PC-9 (cell line): ENCODE measurements around the gene VOPP1. TPM values are rescaled to one million over a fixed set of nuclear protein-coding genes. Genes with fewer than 3 reads are reported as not detected.

Source experiments
- BruUV-seq: library from RNA; stranded (reverse); fragments of 400-500 nt; replicated peaks from 2 replicates; lab custom pipeline; 2021; lab: Mats Ljungman, UMichigan
- CTCF ChIA-PET: fragments of 300-600 bp; sonication (Branson Sonifier 250); formaldehyde crosslinking; loops from one replicate; lab custom pipeline; 2022; ENCODE audit warnings: antibody characterized with exemption; lab: Charles Lee
- POLR2A ChIA-PET: fragments of 300-600 bp; sonication (Branson Sonifier 250); formaldehyde crosslinking; loops from one replicate; lab custom pipeline; 2022; ENCODE audit warnings: antibody characterized with exemption; ENCODE audit not compliant: unreplicated experiment; lab: Charles Lee
- DNase-seq, 2 experiments: peaks; one replicate each; pipeline versions ENCODE4 v3.0.0 to v3.0.0-alpha.2; 2015 to 2022; ENCODE audit warnings: mixed read lengths in 1 of 2
- H2AFZ ChIP-seq: fragments of 200-600 bp; sonication (generic); 2 replicates; pipeline ENCODE4 v1.8.1; 2017; ENCODE audit warnings: antibody characterized with exemption
- H3F3A ChIP-seq: fragments of 200-600 bp; sonication (generic); 2 replicates; pipeline ENCODE4 v1.8.1; 2017; ENCODE audit warnings: antibody characterized with exemption, mild to moderate bottlenecking, low read depth; ENCODE audit not compliant: insufficient read depth
- H3K27ac ChIP-seq: fragments of 200-600 bp; sonication (generic); 2 replicates; pipeline ENCODE4 v1.6.1; 2016; ENCODE audit warnings: mixed run types
- H3K27me3 ChIP-seq: fragments of 200-600 bp; sonication (generic); 2 replicates; pipeline ENCODE4 v1.6.1; 2016; ENCODE audit warnings: low read depth, mixed run types; ENCODE audit not compliant: insufficient read depth
- H3K36me3 ChIP-seq: fragments of 200-600 bp; sonication (generic); 2 replicates; pipeline ENCODE4 v1.6.1; 2016; ENCODE audit warnings: low read depth, mixed run types
- H3K4me1 ChIP-seq: fragments of 200-600 bp; sonication (generic); replicated peaks from 2 replicates; pipeline ENCODE4 v1.6.1; 2016; ENCODE audit warnings: mixed run types; ENCODE audit not compliant: insufficient read depth
- H3K4me2 ChIP-seq: fragments of 200-600 bp; sonication (generic); 2 replicates; pipeline ENCODE4 v1.6.1; 2017; ENCODE audit warnings: mixed run types
- H3K4me3 ChIP-seq: fragments of 200-600 bp; sonication (generic); 2 replicates; pipeline ENCODE4 v1.6.1; 2016; ENCODE audit warnings: mixed run types
- H3K79me2 ChIP-seq: fragments of 200-600 bp; sonication (generic); 2 replicates; pipeline ENCODE4 v1.6.1; 2017; ENCODE audit warnings: low read depth, mixed run types
- H3K9me2 ChIP-seq: fragments of 200-600 bp; sonication (generic); 2 replicates; pipeline ENCODE4 v1.8.1; 2017; ENCODE audit warnings: mild to moderate bottlenecking; ENCODE audit not compliant: insufficient read depth
- H3K9me3 ChIP-seq: fragments of 200-600 bp; sonication (generic); 2 replicates; pipeline ENCODE4 v1.8.1; 2016; ENCODE audit warnings: low read depth; ENCODE audit not compliant: insufficient read depth
- H4K20me1 ChIP-seq: fragments of 200-600 bp; sonication (generic); 2 replicates; pipeline ENCODE4 v1.8.1; 2017; ENCODE audit not compliant: insufficient read depth
- CTCF ChIP-seq: fragments of 200-600 bp; sonication (generic); conservative IDR thresholded peaks from 2 replicates; pipeline ENCODE4 v1.6.1; 2017; ENCODE audit warnings: mixed run types, antibody characterized with exemption, mild to moderate bottlenecking, moderate library complexity
- EZH2 ChIP-seq: fragments of 200-600 bp; sonication (generic); IDR thresholded peaks from 2 replicates; pipeline ENCODE4 v1.8.0; 2017; ENCODE audit warnings: antibody characterized with exemption, low read depth
- intact Hi-C: fragments of 100-400 bp; cut with micrococcal nuclease; formaldehyde crosslinking; loops from one replicate; pipeline ENCODE4 v1.10.0; 2022; ENCODE audit not compliant: unreplicated experiment
- total RNA-seq: library from RNA; stranded (reverse); gene quantifications from 2 replicates; pipeline ENCODE4 v1.2.3, GENCODE V29; 2021

VOPP1 gene
- total RNA-seq, 1 experiment from 2014 or later, result 207 TPM

GRCh38 chr7:55535617-55536016, 36.7 kb downstream of the VOPP1 start:
- Histone ChIP-seq H3K27ac (peak overlapping the region; percentile 74), H3K4me3 (no peak overlapping the region), H3F3A (peaks cover 47% of the 10 kb centered on the region), H3K36me3 (0 out of 2 replicates have a peak, but pooled peaks cover 9% of the 10 kb centered on the region), H4K20me1 (peaks cover 11% of the 10 kb centered on the region), H3K27me3 (no peaks in the 10 kb centered on the region), H3K4me1 (peaks cover 68% of the 10 kb centered on the region), H3K9me2 (no peaks in the 10 kb centered on the region), H3K4me2 (no peak overlapping the region), H3K9me3 (no peaks in the 10 kb centered on the region), H3K79me2 (peaks cover 92% of the 10 kb centered on the region), H2AFZ (no peak overlapping the region)
- BruUV-seq, result no TSS peak
- CTCF ChIA-PET, result no interaction called here
- intact Hi-C loops, result no loop called here
- TF ChIP-seq CTCF (no peak), EZH2 (no peak)
- POLR2A ChIA-PET, result no interaction called here
- DNase-seq, result no peak

GRCh38 chr7:55534916-55535590, 37.2 kb downstream of the VOPP1 start:
- TF ChIP-seq EZH2, result no peak
- Histone ChIP-seq H3K4me1 (peaks cover 68% of the 10 kb centered on the region), H3K27ac (peak overlapping the region; percentile 74), H3K9me2 (no peaks in the 10 kb centered on the region), H3F3A (peaks cover 45% of the 10 kb centered on the region), H3K4me3 (no peak overlapping the region), H3K79me2 (peaks cover 94% of the 10 kb centered on the region), H3K36me3 (0 out of 2 replicates have a peak, but pooled peaks cover 9% of the 10 kb centered on the region), H2AFZ (no peak overlapping the region), H3K9me3 (no peaks in the 10 kb centered on the region), H3K27me3 (no peaks in the 10 kb centered on the region), H4K20me1 (peaks cover 11% of the 10 kb centered on the region), H3K4me2 (peak overlapping the region; percentile 54)
- intact Hi-C loops, result loop anchor here (1.0 kb wide), 4 partner anchors 12 to 36 kb away; no protein-coding TSS in a partner anchor
- ChIA-PET CTCF (interaction anchor here (0.9 to 1.0 kb wide), 2 partner anchors 12 to 29 kb away, joined by 3 to 8 read pairs; no protein-coding TSS in a partner anchor), POLR2A (interaction anchor here (0.6 kb wide), 2 partner anchors 31 to 516 kb away, joined by 3 read pairs; partner anchors contain the start of genes CCT6A and PSPH)
- DNase-seq, result no peak
- BruUV-seq, result no TSS peak

- no peak overlapping the region for H3K4me3 ChIP-seq
- peaks cover 11% of the 10 kb centered on the region for H4K20me1 ChIP-seq
- H3K4me1 ChIP-seq, result peaks cover 66% of the 10 kb centered on the region
- no peaks in the 10 kb centered on the region for H3K9me3 ChIP-seq
- H3K27ac ChIP-seq, result peak overlapping the region; percentile 74
- no peaks in the 10 kb centered on the region for H3K27me3 ChIP-seq
- POLR2A ChIA-PET, result interaction anchor here (0.6 to 0.8 kb wide), 5 partner anchors 13 to 517 kb away, joined by 3 to 8 read pairs (median 3); partner anchors contain the start of genes CCT6A and PSPH
- intact Hi-C loops, result loop anchor here (1.0 kb wide), 4 partner anchors 13 to 37 kb away; no protein-coding TSS in a partner anchor
- peaks cover 94% of the 10 kb centered on the region for H3K79me2 ChIP-seq
- TF ChIP-seq CTCF (no peak), EZH2 (no peak)
- no peak overlapping the region for H2AFZ ChIP-seq
- no peaks in the 10 kb centered on the region for H3K9me2 ChIP-seq
- peak; percentile 71 to 100 for DNase-seq
- H3K4me2 ChIP-seq, result peak overlapping the region; percentile 54
- CTCF ChIA-PET, result interaction anchor here (0.6 to 1.0 kb wide), 5 partner anchors 12 to 541 kb away, joined by 3 to 8 read pairs (median 6); no protein-coding TSS in a partner anchor
- no TSS peak for BruUV-seq
- H3F3A ChIP-seq, result peaks cover 42% of the 10 kb centered on the region
- 0 out of 2 replicates have a peak, but pooled peaks cover 9% of the 10 kb centered on the region for H3K36me3 ChIP-seq
These were observed 37.9 kb downstream of the VOPP1 start for GRCh38 chr7:55534262-55534915.
